Islet precursor cell (in vitro differentiated cells): ENCODE results near the gene CDSN.
A peak's percentile ranks its signal among the peaks of the same experiment; 100 is the strongest.

Experiments
- DNase-seq: peaks from one replicate; pipeline ENCODE4 v3.0.0-alpha.2; 2018

CDSN gene

DNA sequence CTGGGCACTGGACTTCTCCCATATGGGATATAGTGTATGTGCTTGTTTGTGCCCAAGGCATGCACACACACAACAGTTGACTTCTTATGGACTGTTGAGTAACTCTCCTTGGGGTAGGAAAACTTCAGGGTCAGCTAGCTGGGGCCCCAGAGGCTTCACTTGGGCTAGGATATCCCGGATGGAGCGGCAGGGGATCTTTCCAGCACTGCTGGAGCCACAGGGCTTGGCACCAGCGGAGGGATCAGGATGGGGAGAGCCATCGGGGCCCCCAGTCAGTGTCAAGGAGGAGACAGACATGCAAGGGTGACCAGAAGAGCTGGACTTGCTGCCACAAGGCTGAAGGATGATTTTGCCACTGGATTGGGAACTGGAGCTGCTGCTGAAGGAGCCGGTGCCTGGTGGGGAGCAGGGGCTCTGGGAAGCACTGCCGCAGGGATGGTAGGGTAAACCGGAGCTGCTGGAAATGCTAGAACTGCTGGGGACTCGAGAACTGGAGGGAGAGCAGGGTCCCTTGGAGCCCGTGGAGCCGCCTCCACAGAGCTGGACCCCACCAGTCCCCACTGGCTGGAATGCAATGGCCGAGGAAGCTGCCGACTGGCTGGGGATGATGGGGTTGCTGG is 4.2 kb downstream of the CDSN start:
- no peak for DNase-seq

DNA sequence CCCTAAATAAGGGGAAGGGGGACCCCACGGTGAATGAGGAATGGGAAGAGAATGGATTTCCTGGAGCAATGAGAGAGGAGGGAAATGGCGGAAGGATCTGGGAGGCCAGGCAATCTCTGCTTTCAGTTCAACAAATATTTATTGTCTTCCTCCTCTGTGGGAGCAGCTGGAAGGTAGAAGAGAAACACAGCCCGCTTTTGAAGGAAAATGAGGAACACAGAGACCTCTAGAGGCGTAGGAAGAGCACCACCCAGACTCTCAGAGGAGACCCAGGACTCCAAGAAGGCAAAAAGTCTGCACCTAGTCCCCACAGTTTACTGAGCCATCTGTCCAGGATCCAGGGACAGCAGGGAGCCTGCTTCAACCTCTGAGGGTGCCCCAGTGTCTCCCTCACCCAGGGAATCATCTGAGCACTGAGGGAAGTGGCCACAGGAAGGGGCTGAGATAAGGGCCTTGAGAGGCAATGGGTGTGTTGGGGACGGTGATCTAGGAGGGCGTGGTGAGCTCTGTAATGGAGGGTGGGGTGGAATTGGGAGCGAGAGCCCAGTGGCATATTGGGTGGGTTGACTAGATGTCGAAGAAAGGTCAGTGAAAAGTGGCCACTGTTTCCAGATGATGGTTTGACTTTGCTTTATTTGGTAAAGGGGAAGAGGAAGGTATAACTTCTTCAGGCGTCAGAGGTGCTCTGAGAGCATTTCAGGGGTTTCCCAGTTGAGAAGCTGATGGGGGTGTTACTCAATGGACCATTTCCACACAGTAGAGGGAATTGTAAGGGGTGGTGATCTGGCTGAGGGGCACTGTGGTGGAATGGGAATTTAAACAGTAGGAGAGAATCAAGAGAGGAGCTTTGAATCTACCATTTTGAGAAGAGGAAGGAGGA is 5.0 kb downstream of the CDSN start:
- DNase-seq = no peak

DNA sequence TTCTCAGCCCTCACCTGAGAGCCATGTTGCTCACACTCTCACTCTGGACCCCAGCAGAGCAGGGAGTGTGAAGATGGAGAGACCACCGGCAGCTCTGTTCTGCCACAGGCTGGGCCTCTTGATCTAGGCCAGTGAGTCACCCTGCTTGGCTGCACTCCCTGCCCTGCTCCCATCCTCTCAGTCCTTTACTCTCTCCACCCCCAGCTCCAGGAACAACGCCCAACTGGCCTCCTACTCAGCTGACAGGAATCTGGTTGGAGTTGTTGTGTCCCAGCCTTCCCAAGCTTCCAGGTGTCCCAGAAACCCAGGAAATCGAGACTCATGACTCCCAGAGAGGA is 5.7 kb downstream of the CDSN start, which contains the start of gene PSORS1C1:
Gene PSORS1C1 (plus strand): TSS at position 260 of the 338 bp plus-strand sequence. CDS start 14,833 bp downstream, outside the sequence.
- DNase-seq = peak; percentile 95

DNA sequence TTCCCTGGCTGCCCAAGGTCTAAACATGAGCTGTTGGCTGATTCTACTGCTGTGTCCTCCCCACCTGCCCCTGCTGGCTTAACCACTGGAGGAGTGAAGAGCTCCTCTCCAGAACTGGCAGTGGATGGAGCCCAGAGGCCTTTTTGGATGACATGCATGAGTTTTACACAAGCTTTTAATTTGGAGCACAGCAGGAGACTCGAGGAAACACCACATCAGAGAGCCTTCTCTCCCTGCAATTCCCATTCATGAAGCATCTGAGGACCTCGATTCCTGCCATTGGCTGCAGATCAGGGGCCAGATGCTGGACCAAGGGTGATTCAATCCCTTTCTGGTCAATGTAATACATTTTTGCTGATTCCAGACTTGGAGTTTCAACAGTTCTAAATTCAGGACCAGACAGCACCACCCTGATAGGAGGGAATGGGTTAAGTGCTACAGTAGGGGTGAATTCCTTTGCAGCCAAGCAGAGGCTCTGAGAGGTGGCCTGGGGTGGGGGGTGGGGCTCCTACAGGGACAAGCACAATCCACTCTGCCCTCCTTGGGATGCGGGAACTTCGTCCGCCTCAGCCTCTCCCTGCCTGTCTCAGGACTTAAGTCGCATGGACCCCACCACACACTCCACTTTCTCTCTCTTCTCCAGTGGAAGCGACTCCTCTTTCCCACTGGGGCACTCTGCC is 6.2 kb downstream of the CDSN start:
- no peak for DNase-seq

DNA sequence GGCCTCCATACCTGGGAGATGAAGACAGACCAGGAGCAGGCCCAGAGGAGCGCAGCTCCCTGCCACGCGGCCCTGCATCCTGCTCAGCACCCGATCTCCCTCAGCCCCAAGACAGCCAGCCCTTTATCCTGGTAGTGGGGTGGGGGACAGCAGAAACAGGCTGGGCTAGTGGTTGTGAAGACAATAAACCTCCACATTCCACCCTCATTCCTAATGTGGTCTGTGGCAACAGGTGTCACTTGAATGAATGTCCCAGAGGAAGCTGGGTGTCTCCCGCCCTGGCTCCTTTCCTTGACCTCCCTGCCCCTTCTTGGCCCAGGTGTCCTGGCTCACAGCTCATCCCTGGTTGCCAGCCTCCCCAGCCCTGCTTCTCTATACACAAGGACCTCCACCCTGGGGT is 7.8 kb downstream of the CDSN start, which contains the start of gene C6orf15:
Gene C6orf15 (minus strand): TSS at position 98 of the 400 bp plus-strand sequence. CDS start 20 bp downstream, at position 78.
- no peak for DNase-seq

DNA sequence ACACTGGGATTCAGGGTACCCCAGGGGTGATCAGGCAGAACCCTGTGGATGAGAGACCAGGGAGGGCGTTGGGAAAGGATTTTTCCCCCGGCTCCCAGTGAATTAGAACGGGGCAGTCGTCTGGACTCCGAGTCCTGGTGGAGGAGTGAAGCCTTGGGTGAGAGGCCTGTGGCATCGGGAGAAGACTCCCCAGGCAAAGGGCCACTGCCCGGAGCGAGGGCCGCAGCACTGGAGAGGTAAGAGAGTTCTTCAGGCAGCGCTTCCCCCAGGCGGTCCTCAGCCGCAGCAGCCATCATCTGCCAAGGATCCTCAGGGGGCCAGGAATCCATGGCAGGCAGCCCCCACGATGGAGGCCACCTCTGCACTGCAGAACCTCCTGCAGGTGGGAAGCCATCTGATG is 8.5 kb downstream of the CDSN start:
- DNase-seq = no peak

DNA sequence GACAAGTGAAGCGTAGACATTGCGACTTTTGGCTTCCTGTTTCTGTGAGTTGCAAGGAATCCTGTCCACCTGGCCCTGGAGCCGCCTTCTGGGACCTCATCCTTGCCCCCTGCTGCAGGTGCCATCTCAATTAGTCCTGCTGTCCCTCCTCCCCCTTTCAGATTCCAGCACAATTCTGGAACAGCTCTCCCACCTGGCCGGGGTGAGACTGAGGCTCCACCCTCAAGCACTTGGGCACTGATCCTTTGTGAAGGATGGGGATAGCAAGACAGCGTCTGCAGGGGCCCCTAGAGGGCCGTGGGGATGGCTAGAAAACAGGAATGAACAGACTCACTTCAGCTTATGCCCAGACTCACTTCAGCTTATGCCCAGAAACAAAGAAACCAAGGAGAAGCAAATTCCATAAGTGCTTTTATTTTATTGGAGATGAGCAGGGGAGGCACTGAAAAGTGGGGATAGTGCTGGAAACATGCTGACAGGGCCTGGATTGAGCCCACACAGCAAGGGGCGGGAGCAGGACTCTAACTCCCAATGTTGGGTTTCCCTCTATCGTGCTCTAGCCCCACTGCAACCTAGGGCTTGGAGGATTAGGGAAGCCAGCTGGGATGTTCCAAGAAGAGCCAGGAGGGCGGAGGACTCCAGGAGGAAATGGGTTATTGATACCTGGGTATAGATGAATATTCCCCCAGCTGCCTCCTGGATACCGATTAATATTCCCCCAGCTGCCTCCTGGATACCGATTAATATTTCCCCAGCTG is 9.2 kb downstream of the CDSN start:
- DNase-seq = no peak

DNA sequence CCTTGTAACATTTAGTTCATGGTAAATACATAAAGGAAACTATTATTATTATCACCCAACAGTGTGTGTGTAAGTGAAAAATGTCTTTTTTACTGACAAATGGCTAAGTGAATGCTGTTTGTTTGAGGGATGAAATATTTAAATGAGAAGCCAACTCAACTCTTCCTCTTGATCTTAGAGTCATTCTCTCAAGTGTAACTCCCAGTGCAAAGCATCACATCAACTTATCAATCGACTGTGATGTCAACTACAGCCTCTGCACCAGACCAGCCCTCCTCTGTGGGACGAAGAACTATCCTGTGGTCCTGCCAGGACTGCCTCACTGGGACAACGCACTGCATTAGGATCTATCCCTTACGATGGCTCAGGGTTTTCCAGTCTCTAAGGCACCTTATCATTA is 13.2 kb downstream of the CDSN start:
- no peak for DNase-seq

DNA sequence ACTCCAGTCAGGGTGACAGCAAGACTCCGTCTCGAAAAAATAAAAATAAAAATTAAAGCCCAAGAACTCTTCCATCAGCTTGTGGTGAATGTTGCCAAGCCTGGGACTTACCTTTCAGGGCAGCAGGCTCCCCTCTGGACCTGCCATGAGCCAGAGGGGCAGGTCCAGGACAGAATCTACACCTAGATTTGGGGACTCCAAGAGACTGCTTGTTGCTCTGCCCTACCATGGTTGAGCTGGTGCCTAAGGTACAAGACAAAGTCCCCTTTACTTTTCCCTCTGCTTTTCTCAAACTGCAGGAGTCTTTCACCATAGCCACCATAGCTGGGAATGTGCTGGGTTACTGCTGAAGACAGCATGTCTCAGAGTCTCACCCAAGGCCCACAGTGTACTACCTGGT is 17.1 kb downstream of the CDSN start:
- no peak for DNase-seq

DNA sequence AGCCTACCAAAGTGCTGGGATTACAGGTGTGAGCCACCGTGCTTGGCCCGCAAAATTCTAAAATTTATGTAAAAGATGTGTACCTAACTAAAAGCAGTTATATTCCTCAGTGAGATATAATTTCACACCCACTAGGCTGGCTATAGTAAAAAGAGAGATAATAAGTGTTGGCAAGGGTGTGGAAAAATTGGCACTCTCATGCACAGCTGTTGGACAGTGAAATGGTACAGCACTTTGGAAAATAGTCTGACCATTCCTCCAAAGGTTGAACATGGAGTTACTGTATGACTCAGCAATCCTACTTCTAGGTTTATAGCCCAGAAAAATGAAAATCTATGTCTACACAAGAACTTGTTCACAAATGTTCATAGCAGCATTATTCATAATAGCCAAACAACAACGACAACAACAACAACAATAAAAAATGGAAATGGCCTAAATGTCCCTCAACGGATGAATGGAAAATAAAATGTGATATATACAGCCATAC is 21.8 kb downstream of the CDSN start:
- no peak for DNase-seq

DNA sequence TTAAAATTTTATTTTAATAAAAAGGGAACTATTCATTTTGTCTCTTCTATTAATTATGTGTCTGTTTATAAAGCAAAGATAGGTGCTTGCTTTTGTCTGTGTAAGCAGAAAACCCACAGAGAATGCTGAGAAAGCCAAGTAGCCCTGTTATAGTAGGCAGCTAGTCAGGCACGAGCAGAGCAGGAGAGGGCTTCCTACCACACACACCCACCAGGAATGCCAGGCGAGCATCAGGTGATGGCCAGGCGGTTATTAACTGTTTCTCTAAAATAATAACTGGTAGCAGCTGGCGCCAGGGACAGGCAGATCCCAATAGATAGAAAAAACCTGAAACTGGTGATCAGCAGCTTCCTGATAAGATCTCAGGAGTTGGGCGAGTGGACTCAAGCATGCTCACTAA is 23.6 kb downstream of the CDSN start:
- no peak for DNase-seq

DNA sequence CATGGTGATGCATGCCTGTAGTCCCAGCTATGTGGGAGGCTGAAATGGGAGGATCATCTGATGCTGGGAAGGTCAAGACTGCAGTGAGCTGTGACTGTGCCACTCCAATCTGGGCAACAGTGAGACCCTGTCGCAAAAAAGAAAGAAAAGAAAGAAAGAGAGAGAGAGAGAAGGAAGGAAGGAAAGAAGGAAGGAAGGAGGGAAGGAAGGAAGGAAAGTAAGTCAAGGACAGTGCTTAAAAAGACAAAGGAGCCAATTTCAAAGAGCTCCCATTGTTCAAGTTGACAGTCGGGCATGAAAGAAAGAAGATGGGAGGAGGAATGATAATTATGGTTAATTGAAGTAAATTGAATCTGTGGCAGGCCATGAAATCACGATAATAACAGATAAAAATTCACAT is 24.0 kb downstream of the CDSN start:
- no peak for DNase-seq

DNA sequence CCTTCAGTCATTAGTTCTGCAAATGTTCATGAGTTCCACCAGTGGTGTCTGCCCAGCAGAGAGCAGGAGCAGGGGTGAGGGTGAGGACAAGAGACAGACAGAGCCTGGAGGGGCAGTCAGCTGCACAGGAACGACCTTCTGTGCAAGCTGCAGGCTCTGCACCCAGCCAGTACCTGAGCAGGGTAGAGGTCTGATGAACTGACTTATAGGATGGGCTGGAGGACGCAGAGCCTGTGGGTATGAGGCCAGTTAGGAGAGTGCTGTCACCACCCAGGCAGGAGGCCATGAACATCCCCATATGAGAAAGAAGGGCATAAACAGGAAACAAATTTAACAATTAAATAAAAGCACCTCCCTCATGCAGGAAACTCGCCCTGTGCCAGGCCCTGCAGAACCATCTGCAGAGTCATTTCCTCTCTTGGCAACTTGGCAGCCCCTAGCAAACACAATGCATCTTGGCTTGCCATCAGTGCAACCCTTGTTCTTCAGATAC is 25.8 kb downstream of the CDSN start:
- DNase-seq = no peak

DNA sequence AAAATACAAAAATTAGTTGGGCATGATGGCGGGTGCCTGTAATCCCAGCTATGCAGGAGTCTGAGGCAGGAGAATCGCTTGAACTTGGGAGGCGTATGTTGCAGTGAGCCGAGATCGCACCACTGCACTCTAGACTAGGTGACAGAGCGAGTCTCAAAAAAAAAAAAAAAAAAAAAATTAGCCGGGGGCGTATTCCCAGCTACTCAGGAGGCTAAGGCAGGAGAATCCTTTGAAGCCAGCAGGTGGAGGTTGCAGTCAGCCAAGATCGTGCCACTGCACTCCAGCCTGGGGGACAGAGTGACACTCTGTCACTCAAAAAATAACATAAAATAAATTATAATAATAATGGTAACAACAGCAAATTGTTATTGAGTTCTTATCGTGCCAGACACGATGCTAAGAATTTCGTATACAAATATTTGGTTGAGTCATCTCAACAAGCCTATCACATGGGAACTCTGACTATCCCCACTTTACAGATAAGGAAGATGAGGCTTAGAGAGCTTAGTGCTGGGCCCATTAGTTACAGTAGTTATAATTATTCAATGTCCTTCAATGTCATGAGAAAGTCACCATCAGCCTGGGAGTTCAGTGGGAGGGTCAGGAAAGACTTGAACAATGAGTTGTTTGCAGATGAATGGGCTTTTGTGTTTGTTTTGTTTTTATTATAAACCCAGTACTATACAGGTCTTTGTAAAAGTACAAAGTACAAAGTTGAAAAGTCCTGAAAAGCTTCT is 27.3 kb downstream of the CDSN start:
- no peak for DNase-seq

DNA sequence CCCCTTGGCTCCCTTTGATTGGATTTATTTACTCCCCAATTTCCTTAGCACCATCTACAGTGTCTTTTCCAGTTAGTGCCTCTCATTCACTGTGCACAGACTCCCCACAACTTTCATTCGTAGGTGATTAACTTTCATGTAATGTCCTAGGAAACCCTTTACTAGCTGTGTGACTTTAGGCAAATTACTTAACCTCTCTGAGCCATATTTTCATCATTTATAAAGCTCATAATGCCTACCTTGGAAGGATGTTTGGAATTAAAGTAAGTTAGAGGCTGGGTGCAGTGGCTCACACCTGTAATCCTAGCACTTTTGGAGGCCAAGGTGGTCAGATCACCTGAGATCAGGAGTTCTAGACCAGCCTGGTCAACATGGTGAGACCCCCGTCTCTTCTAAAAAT is 28.0 kb downstream of the CDSN start:
- no peak for DNase-seq

DNA sequence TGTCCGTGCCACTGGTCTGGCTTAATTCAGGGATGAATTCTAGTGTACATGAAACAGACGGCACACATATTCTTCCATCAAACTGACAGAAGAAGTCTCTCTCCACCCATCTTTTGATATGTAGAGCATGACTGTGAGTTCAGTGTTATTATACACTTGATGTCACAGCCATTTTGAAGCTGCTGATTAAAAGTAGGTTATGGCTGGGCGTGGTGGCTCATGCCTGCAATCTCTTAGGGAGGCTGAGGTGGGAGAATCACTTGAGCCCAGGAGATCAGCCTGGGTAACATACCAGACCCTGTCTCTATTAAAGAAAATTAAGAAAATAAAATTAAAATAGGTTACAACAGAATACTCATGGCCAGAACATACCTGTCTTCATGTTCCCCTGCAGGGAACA is 28.6 kb downstream of the CDSN start:
- DNase-seq = no peak

DNA sequence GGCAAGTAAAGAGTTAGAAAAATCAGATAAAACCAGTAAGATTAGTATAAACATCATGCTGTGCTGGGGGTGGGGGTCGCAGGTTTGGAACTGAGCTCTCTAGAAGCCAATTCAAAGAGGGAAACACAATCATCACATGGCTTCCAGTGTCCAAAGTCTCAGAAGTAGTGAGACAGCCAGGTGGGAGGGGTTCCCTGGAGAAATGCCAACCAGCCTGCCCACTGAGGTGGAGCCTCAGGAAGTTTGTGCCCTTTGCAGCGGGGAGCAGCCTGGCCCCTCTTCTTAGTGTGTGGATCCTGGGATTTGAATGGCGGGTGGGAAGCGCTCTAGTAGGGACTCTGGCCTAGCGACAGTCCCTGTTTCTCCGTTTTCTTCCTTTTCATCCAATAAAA is 29.3 kb downstream of the CDSN start:
- DNase-seq = no peak

DNA sequence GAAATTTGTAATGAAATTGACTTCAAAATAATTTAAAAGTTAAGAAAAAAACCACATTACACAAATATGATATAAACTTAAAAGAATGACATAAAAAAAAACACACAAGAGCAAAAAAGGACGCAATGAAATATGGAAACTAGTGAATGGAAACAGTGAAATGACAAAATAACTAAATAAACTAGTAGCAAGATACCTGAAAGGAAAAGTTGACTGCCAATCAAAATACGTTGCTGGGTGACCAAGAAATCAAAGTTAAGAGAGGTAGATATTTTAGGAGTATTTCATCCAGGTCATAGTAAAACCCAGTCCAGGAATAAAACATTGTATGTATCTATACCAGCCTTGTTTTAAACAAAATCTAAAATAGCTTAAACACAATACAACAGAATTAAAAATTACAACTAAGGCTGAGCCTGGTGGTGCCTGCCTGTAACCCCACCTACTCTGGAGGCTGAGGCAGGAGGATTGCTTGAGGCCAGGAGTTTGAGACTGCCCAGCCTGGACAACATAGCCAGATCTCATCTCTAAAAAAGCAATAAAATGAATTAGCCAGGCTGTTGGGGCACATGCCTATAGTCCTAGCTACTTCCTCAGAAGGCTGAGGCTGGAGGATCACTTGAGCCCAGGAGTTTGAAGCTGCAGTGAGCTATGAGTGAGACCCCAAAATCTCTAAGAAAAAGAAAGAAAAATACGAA is 29.8 kb downstream of the CDSN start:
- no peak for DNase-seq

DNA sequence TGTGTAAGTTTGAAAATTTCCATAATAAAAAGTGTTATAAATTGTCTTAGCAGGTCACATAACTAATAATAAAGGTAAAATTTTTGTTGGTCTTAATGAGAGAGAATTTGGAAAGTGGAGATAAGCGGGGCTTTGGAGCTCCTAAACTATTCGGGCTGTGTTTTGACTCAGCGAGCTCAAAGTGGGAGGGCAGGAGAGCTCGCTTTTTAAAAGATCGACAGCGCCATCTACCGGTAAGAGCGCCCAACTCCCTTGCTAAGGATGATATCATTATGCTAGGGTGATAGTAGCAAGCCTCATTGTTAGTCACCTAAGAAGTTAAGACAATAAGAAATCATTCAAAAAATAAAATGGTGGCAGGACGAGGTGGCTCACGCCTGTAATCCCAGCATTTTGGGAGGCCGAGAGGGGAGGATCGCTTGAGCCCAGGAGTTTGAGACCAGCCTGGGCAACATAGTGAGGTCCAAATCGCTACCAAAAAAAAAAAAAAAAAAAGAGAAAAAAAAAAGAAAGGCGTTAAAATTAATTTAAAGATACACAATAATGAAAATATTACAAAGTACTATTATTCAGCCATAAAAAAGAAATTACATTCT is 32.7 kb downstream of the CDSN start:
- DNase-seq = peak; percentile 87

DNA sequence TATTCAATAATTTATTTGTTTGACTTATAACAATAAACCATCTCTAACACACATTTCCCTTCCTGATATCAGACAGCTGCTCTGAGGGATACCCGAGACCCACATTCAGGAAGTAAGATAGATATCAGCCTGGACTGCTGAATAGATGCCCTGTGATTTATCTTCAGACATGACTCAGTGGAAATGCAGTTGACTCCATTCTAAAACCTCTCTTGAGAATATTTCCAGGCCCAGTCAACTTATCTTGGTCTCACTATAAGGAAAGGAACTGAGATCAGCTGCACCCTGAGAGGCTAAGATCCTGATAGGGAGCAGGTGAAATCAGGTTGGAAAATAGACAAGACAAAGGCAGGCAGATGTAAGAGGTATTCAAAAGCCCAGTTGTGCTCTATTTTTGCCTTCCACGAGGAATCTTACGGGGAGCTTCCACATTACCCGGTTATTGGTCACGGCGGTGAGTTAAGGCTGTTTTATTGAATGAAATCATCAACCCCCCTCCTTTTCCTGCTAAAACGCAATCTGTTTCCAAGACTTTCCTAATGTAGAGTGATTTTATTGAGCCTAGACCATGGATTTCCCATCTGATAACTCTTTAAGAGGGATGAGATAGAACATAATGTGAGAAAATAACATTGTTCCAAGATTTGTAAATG is 33.3 kb downstream of the CDSN start:
- no peak for DNase-seq
